Spleen (tissue), 11 donors: ENCODE measurements around the gene ZNF319. TPM values are rescaled to one million over a fixed set of nuclear protein-coding genes. Genes with fewer than 3 reads are reported as not detected.

Experiments
- DNase-seq: peaks from one replicate; pipeline ENCODE4 v3.0.0-alpha.2; 2020
- H3K27ac ChIP-seq, 8 donors: fragments of 200-600 bp; sonication (generic) in 7 of 8; 1 replicate in 4 of 8; 2 replicates in 4 of 8; pipeline versions ENCODE4 v1.5.0 to v1.8.0; 2016 to 2021; ENCODE audit warnings: inconsistent platforms in 4 of 8, mild to moderate bottlenecking in 4 of 8, moderate library complexity in 1 of 8
- H3K27me3 ChIP-seq, 7 donors: fragments of 200-600 bp; sonication (generic) in 6 of 7; replicated peaks in 1 of 7; 1 replicate in 4 of 7; 2 replicates in 3 of 7; pipeline versions ENCODE4 v1.5.0 to v1.8.0; 2016 to 2021; ENCODE audit warnings: inconsistent platforms in 3 of 7, mild to moderate bottlenecking in 1 of 7
- H3K36me3 ChIP-seq, 6 donors: fragments of 200-600 bp; sonication (generic) in 5 of 6; 1 replicate in 4 of 6; 2 replicates in 2 of 6; pipeline versions ENCODE4 v1.5.0 to v1.8.0; 2016 to 2021; ENCODE audit warnings: inconsistent platforms in 2 of 6
- H3K4me1 ChIP-seq, 6 donors: fragments of 200-600 bp; sonication (generic) in 5 of 6; 1 replicate in 3 of 6; 2 replicates in 3 of 6; pipeline versions ENCODE4 v1.5.0 to v1.8.0; 2016 to 2021; ENCODE audit warnings: inconsistent platforms in 3 of 6
- H3K4me3 ChIP-seq, 8 donors: fragments of 200-600 bp; sonication (generic) in 7 of 8; 1 replicate in 4 of 8; 2 replicates in 4 of 8; pipeline versions ENCODE4 v1.5.0 to v1.8.0; 2016 to 2021; ENCODE audit warnings: inconsistent platforms in 4 of 8, mild to moderate bottlenecking in 4 of 8, moderate library complexity in 2 of 8
- H3K9me3 ChIP-seq, 8 donors: fragments of 200-600 bp; sonication (generic) in 7 of 8; 1 replicate in 4 of 8; 2 replicates in 4 of 8; pipeline versions ENCODE4 v1.5.0 to v1.8.0; 2016 to 2021; ENCODE audit warnings: inconsistent platforms in 4 of 8
- POLR2A ChIP-seq, 3 donors: fragments of 450-650 bp; IDR thresholded peaks; one replicate each; pipeline ENCODE4 v1.5.1; 2017; ENCODE audit warnings: antibody characterized with exemption in 3 of 3, mild to moderate bottlenecking in 1 of 3
- POLR2AphosphoS5 ChIP-seq, 3 donors: sonication (generic); formaldehyde crosslinking; IDR thresholded peaks; one replicate each; pipeline ENCODE4 v1.5.1; 2017; ENCODE audit warnings: antibody characterized with exemption in 3 of 3
- WGBS, 5 donors: extraction: QIAGEN DNeasy Blood & Tissue Kit in 3 of 5; methylation state at CpG; one replicate each; pipeline versions ENCODE4 v1.1.5 to v1.1.7; 2013 to 2018; 5-methylcytosine and 5-hydroxymethylcytosine counted together
- intact Hi-C: fragments of 100-400 bp; cut with DNase I; formaldehyde crosslinking; loops from one replicate; pipeline ENCODE4 v1.15.0; 2023; ENCODE audit warnings: low total_unique reads
- polyA plus RNA-seq, 3 donors: library from polyadenylated mRNA; stranded (reverse); fragments of 200-250 nt; gene quantifications; one replicate each; pipeline ENCODE4 v1.2.1, GENCODE V29; 2013
- total RNA-seq, 7 donors: library from RNA; depleted of rRNA in 3 of 7; stranded (reverse); fragments of >200 nt in 3 of 7; fragmentation: NEBNext Ultra II Directional in 4 of 7; extraction: Animal tissue kit (Norgen Biotek cat#: 25700) in 4 of 7; gene quantifications; one replicate each; pipeline versions ENCODE4 v1.1.0 to v1.2.1, GENCODE V29; 2016 to 2021
- TF ChIP-seq, protein P1 (sequence below), 11 experiments: fragments of 200-600 bp in 7 of 11; fragments of 450-650 bp in 4 of 11; sonication (generic) in 4 of 11; IDR thresholded peaks in 8 of 11; conservative IDR thresholded peaks in 3 of 11; 1 replicate in 7 of 11; 2 replicates in 4 of 11; pipeline versions ENCODE4 v1.4.0 to v1.8.0; 2016 to 2021; ENCODE audit warnings: antibody characterized with exemption in 11 of 11, inconsistent platforms in 4 of 11, mild to moderate bottlenecking in 1 of 11
- donor health status: healthy with polysubstance abuse.
- donor health status: DM: no; HTN: no; CAD: no; lungs with moderate emphysema.
- donor health status: DM: no; HTN: no; CAD: no.
- donor health status: Bipolar disorder and iron deficiency.
- donor health status: healthy.
- donor health status: DM: no; HTN: no; CAD: no.
- donor health status: DM: yes; HTN: yes; CAD: no.

The ZNF319 gene
- total and polyA plus RNA-seq, 10 donors = 3.0 to 23.4 (median 16.1) TPM

DNA sequence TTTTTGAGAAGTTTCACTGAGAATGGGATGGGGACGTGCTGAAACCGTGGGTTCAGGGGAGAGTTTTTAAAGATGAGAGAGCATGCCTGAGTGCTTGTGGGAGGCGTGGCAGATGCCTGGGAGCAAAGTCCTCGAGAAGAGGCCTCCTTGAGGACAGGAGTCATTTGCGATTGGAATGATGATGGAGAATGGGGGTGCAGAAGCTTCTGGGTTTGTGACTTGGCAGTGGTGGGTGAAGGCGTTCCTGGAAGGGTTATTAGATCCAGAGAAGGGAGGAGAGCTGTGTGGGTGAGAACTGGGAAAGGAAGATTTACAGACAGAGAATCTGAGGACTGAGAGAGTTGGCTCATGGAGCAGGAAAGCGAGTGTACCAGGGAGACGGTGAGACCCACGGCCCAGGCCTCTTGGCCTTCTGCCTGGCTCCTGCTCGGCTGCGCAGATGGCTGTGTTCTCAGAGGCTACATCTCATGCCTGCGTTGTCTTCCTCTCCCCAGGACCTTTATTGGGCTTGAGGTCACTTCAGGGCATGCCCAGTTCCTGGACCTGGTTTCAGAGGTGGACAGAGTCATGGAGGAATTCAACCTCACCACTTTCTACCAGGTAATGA, 16.5 kb upstream of the ZNF319 start:
- H3K36me3 ChIP-seq = peaks cover 2 to 99% (median 35%) of the 10 kb centered on the region in 6 donors
- no peaks in the 10 kb centered on the region for H3K9me3 ChIP-seq
- no peaks in the 10 kb centered on the region for H3K27me3 ChIP-seq
- no peak overlapping the region for H3K27ac ChIP-seq
- peak; percentile 45 for DNase-seq
- intact Hi-C loops = no loop called here
- H3K4me1 ChIP-seq = peaks cover 0 to 20% (median 8%) of the 10 kb centered on the region in 6 donors
- 74 to 84% (median 80%) methylated on average over 12 of the region's 12 CpGs for WGBS, 5 donors
- no peak overlapping the region for H3K4me3 ChIP-seq
- TF ChIP-seq POLR2AphosphoS5 (IDR thresholded peaks at IDR 0.05) = no peak
- no peak for TF ChIP-seq POLR2A (IDR thresholded peaks at IDR 0.05)
- TF ChIP-seq, protein P1, sequence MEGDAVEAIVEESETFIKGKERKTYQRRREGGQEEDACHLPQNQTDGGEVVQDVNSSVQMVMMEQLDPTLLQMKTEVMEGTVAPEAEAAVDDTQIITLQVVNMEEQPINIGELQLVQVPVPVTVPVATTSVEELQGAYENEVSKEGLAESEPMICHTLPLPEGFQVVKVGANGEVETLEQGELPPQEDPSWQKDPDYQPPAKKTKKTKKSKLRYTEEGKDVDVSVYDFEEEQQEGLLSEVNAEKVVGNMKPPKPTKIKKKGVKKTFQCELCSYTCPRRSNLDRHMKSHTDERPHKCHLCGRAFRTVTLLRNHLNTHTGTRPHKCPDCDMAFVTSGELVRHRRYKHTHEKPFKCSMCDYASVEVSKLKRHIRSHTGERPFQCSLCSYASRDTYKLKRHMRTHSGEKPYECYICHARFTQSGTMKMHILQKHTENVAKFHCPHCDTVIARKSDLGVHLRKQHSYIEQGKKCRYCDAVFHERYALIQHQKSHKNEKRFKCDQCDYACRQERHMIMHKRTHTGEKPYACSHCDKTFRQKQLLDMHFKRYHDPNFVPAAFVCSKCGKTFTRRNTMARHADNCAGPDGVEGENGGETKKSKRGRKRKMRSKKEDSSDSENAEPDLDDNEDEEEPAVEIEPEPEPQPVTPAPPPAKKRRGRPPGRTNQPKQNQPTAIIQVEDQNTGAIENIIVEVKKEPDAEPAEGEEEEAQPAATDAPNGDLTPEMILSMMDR (IDR thresholded peaks at IDR 0.05 in 8 of 11, conservative IDR thresholded peaks at IDR 0.05 in 3 of 11) = no peak

- Histone ChIP-seq H3K9me3 (no peaks in the 10 kb centered on the region), H3K27me3 (no peaks in the 10 kb centered on the region), H3K36me3 (peaks cover 2 to 100% (median 51%) of the 10 kb centered on the region in 6 donors), H3K4me1 (no peaks in the 10 kb centered on the region), H3K27ac (no peak overlapping the region), H3K4me3 (no peak overlapping the region)
- intact Hi-C loops = no loop called here
- no peak for TF ChIP-seq POLR2A (IDR thresholded peaks at IDR 0.05)
- TF ChIP-seq POLR2AphosphoS5 (IDR thresholded peaks at IDR 0.05) = no peak
- TF ChIP-seq, protein P1 (IDR thresholded peaks at IDR 0.05 in 8 of 11, conservative IDR thresholded peaks at IDR 0.05 in 3 of 11) = no peak
- no peak for DNase-seq
- WGBS, 5 donors = 87 to 95% (median 94%) methylated on average over 8 to 9 of the region's 9 CpGs
Observed at GRCh38 chr16:58013201-58013956, 12.9 kb upstream of the ZNF319 start.

- no peaks in the 10 kb centered on the region for H3K4me1 ChIP-seq
- 68 to 79% (median 73%) methylated on average over 6 to 9 of the region's 9 CpGs for WGBS, 5 donors
- no peak overlapping the region for H3K4me3 ChIP-seq
- H3K27ac ChIP-seq = no peak overlapping the region
- H3K36me3 ChIP-seq = peaks cover 2 to 96% (median 43%) of the 10 kb centered on the region in 6 donors
- no peaks in the 10 kb centered on the region for H3K27me3 ChIP-seq
- intact Hi-C loops = no loop called here
- DNase-seq = peak; percentile 66
- TF ChIP-seq POLR2A (IDR thresholded peaks at IDR 0.05) (no peak), POLR2AphosphoS5 (IDR thresholded peaks at IDR 0.05) (no peak)
- TF ChIP-seq, protein P1 (IDR thresholded peaks at IDR 0.05 in 8 of 11, conservative IDR thresholded peaks at IDR 0.05 in 3 of 11) = no peak
- H3K9me3 ChIP-seq = no peaks in the 10 kb centered on the region
Observed at GRCh38 chr16:58012481-58012880, 12.0 kb upstream of the ZNF319 start.

DNA sequence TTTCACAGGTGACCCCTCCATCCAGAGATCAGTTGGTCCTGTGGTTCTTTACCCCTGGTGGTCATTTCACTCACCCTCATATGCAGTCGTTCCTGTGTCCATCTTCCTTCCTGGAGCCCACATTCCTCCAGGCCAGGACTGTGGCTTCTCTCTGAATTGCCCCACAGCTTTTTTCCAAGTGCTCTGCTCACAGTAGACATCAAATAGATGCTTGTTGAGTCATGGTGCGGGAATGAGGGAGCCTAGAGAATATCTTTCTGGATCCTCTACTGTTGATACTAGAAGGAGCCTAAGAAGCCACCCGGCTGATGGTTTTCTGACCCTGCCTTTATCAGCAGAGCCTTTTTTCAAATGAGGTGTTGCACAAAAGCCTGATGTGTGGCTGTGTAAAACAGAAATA, 11.2 kb upstream of the ZNF319 start:
- no peak for DNase-seq
- Histone ChIP-seq H3K36me3 (peaks cover 2 to 96% (median 39%) of the 10 kb centered on the region in 6 donors), H3K4me3 (no peak overlapping the region), H3K27ac (no peak overlapping the region), H3K9me3 (peaks cover 0 to under 1% (median under 1%) of the 10 kb centered on the region in 8 donors), H3K27me3 (no peaks in the 10 kb centered on the region), H3K4me1 (no peaks in the 10 kb centered on the region)
- intact Hi-C loops = no loop called here
- TF ChIP-seq POLR2A (IDR thresholded peaks at IDR 0.05) (no peak), POLR2AphosphoS5 (IDR thresholded peaks at IDR 0.05) (no peak)
- TF ChIP-seq, protein P1 (IDR thresholded peaks at IDR 0.05 in 8 of 11, conservative IDR thresholded peaks at IDR 0.05 in 3 of 11) = no peak
- WGBS, 5 donors = 84 to 91% (median 88%) methylated on average over 3 of the region's 3 CpGs
